Skin of body (tissue), 2 donors: ENCODE results near the gene AP1S2. TPM values are rescaled to one million over a fixed set of nuclear protein-coding genes. Genes with fewer than 3 reads are reported as not detected.

Experiments
- DNase-seq: peaks from one replicate; lab custom pipeline; 2025; lab: John Stamatoyannopoulos, UW
- total RNA-seq: library from RNA; depleted of rRNA; stranded (reverse); fragments of >200 nt; gene quantifications from one replicate; pipeline ENCODE4 v1.2.3, GENCODE V29; 2014

The AP1S2 gene
- total RNA-seq, 1 donor from 2014 or later = 38.4 TPM

- no peak for DNase-seq
Observed at GRCh38 chrX:15812192-15812938, 42.2 kb downstream of the AP1S2 start.

- DNase-seq = no peak
Observed at GRCh38 chrX:15808254-15808653, 46.4 kb downstream of the AP1S2 start.

- DNase-seq = no peak
Observed at GRCh38 chrX:15804563-15804962, 50.0 kb downstream of the AP1S2 start.

GRCh38 chrX:15797707-15798106 is 56.9 kb downstream of the AP1S2 start:
- no peak for DNase-seq

GRCh38 chrX:15790769-15791290 is 63.8 kb downstream of the AP1S2 start:
- peak; percentile 3 for DNase-seq

- peak; percentile 48 for DNase-seq
Observed at GRCh38 chrX:15789979-15790768, 64.4 kb downstream of the AP1S2 start, which contains the start of gene ZRSR2. Gene ZRSR2, plus strand, starts transcription at chrX:15790484. Its CDS starts 12 bp downstream, at chrX:15790496.

- no peak for DNase-seq
Observed at GRCh38 chrX:15786915-15787314, 67.7 kb downstream of the AP1S2 start.

- DNase-seq = no peak
Observed at GRCh38 chrX:15785176-15785750, 69.3 kb downstream of the AP1S2 start.

- DNase-seq = no peak
Observed at GRCh38 chrX:15781961-15782699, 72.5 kb downstream of the AP1S2 start.

Other genes with a start within 250 kb of the AP1S2 start
- gene CLTRN, start 190.0 kb downstream of the AP1S2 start, total RNA-seq = 0.69 TPM
- 20.1 TPM for gene CA5B, start 116.5 kb downstream of the AP1S2 start, total RNA-seq
- gene ZRSR2, start 64.3 kb downstream of the AP1S2 start, total RNA-seq = 6.3 TPM